PC-3 (cell line): ENCODE results near the gene GDA. TPM values are rescaled to one million over a fixed set of nuclear protein-coding genes. Genes with fewer than 3 reads are reported as not detected.

Source experiments
- ATAC-seq: fragments of 200-7000 bp; cut with Tn5 transposase; 2 replicates; pipeline ENCODE4 v1.9.1; 2020; ENCODE audit warnings: mild to moderate bottlenecking, moderate library complexity
- BruUV-seq: library from RNA; stranded (reverse); fragments of 400-500 nt; replicated peaks from 2 replicates; lab custom pipeline; 2021; lab: Mats Ljungman, UMichigan
- CTCF ChIA-PET: fragments of 300-600 bp; sonication (Branson Sonifier 250); formaldehyde crosslinking; loops from one replicate; lab custom pipeline; 2022; ENCODE audit warnings: antibody characterized with exemption; lab: Charles Lee
- POLR2A ChIA-PET: fragments of 300-600 bp; sonication (Branson Sonifier 250); formaldehyde crosslinking; loops from one replicate; lab custom pipeline; 2022; ENCODE audit warnings: antibody characterized with exemption; ENCODE audit not compliant: unreplicated experiment; lab: Charles Lee
- DNase-seq: peaks from one replicate; pipeline ENCODE4 v3.0.0-alpha.2; 2015
- H2AFZ ChIP-seq: fragments of 300-600 bp; sonication (generic); 2 replicates; pipeline ENCODE4 v1.6.0; 2016; ENCODE audit warnings: antibody characterized with exemption, low read length
- H3F3A ChIP-seq: fragments of 300-600 bp; sonication (generic); one replicate; pipeline ENCODE4 v1.6.0; 2017; ENCODE audit warnings: antibody characterized with exemption, low read length, control low read depth, mild to moderate bottlenecking; ENCODE audit not compliant: unreplicated experiment
- H3K27ac ChIP-seq: fragments of 300-600 bp; sonication (generic); 2 replicates; pipeline ENCODE4 v1.5.1; 2016; ENCODE audit warnings: mild to moderate bottlenecking, low read length
- H3K27me3 ChIP-seq: fragments of 300-600 bp; sonication (generic); 2 replicates; pipeline ENCODE4 v1.6.1; 2016; ENCODE audit warnings: low read length, mixed read lengths
- H3K36me3 ChIP-seq: fragments of 300-600 bp; sonication (generic); 2 replicates; pipeline ENCODE4 v1.6.1; 2016; ENCODE audit warnings: low read depth, mixed run types, low read length, mixed read lengths
- H3K4me1 ChIP-seq: fragments of 300-600 bp; sonication (generic); 2 replicates; pipeline ENCODE4 v1.5.1; 2016; ENCODE audit warnings: low read length; ENCODE audit not compliant: insufficient read depth
- H3K4me2 ChIP-seq: fragments of 300-600 bp; sonication (generic); 2 replicates; pipeline ENCODE4 v1.6.0; 2016; ENCODE audit warnings: low read length
- H3K4me3 ChIP-seq: fragments of 300-600 bp; sonication (generic); 2 replicates; pipeline ENCODE4 v1.5.1; 2016; ENCODE audit warnings: mild to moderate bottlenecking, low read length, mixed read lengths
- H3K79me2 ChIP-seq: fragments of 300-600 bp; sonication (generic); 2 replicates; pipeline ENCODE4 v1.6.1; 2017; ENCODE audit warnings: low read length, mixed read lengths
- H3K9ac ChIP-seq: fragments of 300-600 bp; sonication (generic); 2 replicates; pipeline ENCODE4 v1.6.0; 2016; ENCODE audit warnings: mild to moderate bottlenecking, low read length
- H3K9me2 ChIP-seq: fragments of 300-600 bp; sonication (generic); replicated peaks from 2 replicates; pipeline ENCODE4 v1.6.1; 2016; ENCODE audit warnings: mixed run types, low read length, mixed read lengths
- H3K9me3 ChIP-seq: fragments of 300-600 bp; sonication (generic); 2 replicates; pipeline ENCODE4 v1.6.1; 2016; ENCODE audit warnings: low read length, mixed read lengths
- H4K20me1 ChIP-seq: fragments of 300-600 bp; sonication (generic); 2 replicates; pipeline ENCODE4 v1.6.1; 2016; ENCODE audit warnings: low read length, mixed read lengths
- EZH2 ChIP-seq: fragments of 300-600 bp; sonication (generic); IDR thresholded peaks from one replicate; pipeline ENCODE4 v1.6.1; 2017; ENCODE audit warnings: antibody characterized with exemption, mild to moderate bottlenecking, low read length; ENCODE audit not compliant: unreplicated experiment
- EZH2phosphoT487 ChIP-seq: fragments of 300-600 bp; sonication (generic); IDR thresholded peaks from 2 replicates; pipeline ENCODE4 v1.6.1; 2018; ENCODE audit warnings: mild to moderate bottlenecking, antibody characterized with exemption, low read length, borderline replicate concordance
- intact Hi-C: fragments of 100-400 bp; cut with micrococcal nuclease; formaldehyde crosslinking; loops from 2 replicates; pipeline ENCODE4 v1.9.0; 2023
- total RNA-seq: library from RNA; depleted of rRNA; stranded (reverse); fragments of >200 nt; gene quantifications from 2 replicates; pipeline ENCODE4 v1.2.3, GENCODE V29; 2014
- TF ChIP-seq, protein P1 (sequence below): fragments of 300-600 bp; sonication (generic); conservative IDR thresholded peaks from 2 replicates; pipeline ENCODE4 v1.5.1; 2017; ENCODE audit warnings: antibody characterized with exemption, low read depth, mild to moderate bottlenecking, low read length

The GDA gene
- total RNA-seq, 1 experiment from 2014 or later, result not detected

DNA sequence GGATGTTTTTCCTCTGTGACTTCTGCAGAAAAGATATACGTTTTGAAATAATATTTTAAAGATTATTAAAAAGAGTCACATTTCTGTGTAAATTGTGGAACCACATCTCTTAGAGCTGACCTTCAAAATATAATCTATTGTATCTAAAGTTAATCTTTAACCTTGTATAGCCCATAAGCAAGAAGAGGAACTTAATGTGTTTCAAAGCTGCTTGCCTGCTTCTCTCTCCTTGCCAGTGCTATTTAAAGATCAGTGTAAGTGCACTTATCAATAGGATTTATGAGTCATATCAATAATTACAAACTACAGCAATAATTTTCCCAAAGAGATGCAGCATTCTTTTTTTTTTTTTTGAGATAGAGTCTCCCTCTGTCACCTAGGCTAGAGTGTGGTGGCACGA, 29.4 kb upstream of the GDA start:
- Histone ChIP-seq H3K4me1 (no peaks in the 10 kb centered on the region), H3K79me2 (no peaks in the 10 kb centered on the region), H3K27me3 (peaks cover 11% of the 10 kb centered on the region; the same call in 1 of the 2 replicates), H2AFZ (no peak overlapping the region), H3K4me3 (no peak overlapping the region), H3K4me2 (no peak overlapping the region), H3K27ac (no peak overlapping the region), H3K9ac (no peak overlapping the region), H3K36me3 (no peaks in the 10 kb centered on the region), H3K9me2 (no peaks in the 10 kb centered on the region), H3K9me3 (no peaks in the 10 kb centered on the region), H4K20me1 (no peaks in the 10 kb centered on the region), H3F3A (no peaks in the 10 kb centered on the region)
- intact Hi-C loops, result no loop called here
- CTCF ChIA-PET, result no interaction called here
- POLR2A ChIA-PET, result no interaction called here
- no peak for DNase-seq
- ATAC-seq, result no peak
- BruUV-seq, result no TSS peak
- no peak for TF ChIP-seq EZH2phosphoT487
- TF ChIP-seq, protein P1, sequence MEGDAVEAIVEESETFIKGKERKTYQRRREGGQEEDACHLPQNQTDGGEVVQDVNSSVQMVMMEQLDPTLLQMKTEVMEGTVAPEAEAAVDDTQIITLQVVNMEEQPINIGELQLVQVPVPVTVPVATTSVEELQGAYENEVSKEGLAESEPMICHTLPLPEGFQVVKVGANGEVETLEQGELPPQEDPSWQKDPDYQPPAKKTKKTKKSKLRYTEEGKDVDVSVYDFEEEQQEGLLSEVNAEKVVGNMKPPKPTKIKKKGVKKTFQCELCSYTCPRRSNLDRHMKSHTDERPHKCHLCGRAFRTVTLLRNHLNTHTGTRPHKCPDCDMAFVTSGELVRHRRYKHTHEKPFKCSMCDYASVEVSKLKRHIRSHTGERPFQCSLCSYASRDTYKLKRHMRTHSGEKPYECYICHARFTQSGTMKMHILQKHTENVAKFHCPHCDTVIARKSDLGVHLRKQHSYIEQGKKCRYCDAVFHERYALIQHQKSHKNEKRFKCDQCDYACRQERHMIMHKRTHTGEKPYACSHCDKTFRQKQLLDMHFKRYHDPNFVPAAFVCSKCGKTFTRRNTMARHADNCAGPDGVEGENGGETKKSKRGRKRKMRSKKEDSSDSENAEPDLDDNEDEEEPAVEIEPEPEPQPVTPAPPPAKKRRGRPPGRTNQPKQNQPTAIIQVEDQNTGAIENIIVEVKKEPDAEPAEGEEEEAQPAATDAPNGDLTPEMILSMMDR, result no peak
- no peak for TF ChIP-seq EZH2

DNA sequence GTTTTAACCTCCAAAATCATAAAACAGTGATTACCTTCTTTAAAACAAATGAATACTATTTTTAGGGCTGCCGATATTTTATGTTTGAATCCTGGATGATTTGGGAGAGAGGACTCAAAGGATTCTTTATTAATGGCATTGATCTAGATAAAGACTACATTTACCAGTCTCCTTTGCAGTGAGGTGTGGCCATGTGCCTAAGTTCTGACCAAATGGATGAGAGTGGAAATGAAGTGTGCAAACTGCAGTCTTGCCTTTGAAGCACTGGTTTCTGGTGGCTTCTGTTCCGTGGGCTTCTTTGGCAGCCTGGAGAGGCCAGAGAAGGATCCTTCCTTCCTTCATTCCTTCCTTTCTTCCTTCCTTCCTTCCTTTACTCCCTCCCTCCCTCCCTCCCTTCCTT, 24.3 kb upstream of the GDA start:
- DNase-seq, result no peak
- TF ChIP-seq, protein P1, result no peak
- TF ChIP-seq EZH2phosphoT487, result no peak
- TF ChIP-seq EZH2, result no peak
- ATAC-seq, result no peak
- no peaks in the 10 kb centered on the region for H3K9me2 ChIP-seq
- H3K4me1 ChIP-seq, result no peaks in the 10 kb centered on the region
- no peak overlapping the region for H3K4me3 ChIP-seq
- no peaks in the 10 kb centered on the region for H3K79me2 ChIP-seq
- no peak overlapping the region for H3K27ac ChIP-seq
- H3K27me3 ChIP-seq, result peaks cover 11% of the 10 kb centered on the region; the same call in 1 of the 2 replicates
- no TSS peak for BruUV-seq
- H2AFZ ChIP-seq, result no peak overlapping the region
- CTCF ChIA-PET, result no interaction called here
- H3K4me2 ChIP-seq, result no peak overlapping the region
- H4K20me1 ChIP-seq, result no peaks in the 10 kb centered on the region
- H3K9ac ChIP-seq, result no peak overlapping the region
- no peaks in the 10 kb centered on the region for H3F3A ChIP-seq
- intact Hi-C loops, result no loop called here
- H3K36me3 ChIP-seq, result no peaks in the 10 kb centered on the region
- H3K9me3 ChIP-seq, result no peaks in the 10 kb centered on the region
- POLR2A ChIA-PET, result no interaction called here

DNA sequence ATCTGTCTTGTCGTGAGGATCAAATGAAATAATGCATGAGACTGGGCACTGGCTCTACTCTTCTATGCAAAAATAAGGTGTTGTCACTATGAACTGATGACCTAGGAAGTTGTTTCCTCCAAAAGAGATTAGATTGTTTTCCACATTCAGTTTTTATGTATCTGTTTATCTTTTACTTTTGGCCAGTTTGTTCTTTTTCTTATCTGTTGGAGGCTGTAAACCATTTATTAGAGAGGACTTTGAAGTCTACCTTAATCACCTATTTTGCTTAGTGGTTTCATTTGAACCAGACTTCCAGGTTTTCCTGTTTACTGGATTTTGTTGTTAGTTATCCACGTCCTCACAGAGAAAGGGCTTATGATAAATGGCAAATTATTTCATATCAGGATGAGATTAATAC, 21.5 kb upstream of the GDA start:
- DNase-seq (no peak), ATAC-seq (no peak)
- TF ChIP-seq, protein P1, result no peak
- TF ChIP-seq EZH2phosphoT487 (no peak), EZH2 (no peak)
- Histone ChIP-seq H2AFZ (no peak overlapping the region), H3K4me3 (no peak overlapping the region), H3K9me2 (no peaks in the 10 kb centered on the region), H3K4me2 (no peak overlapping the region), H3K27ac (no peak overlapping the region), H4K20me1 (no peaks in the 10 kb centered on the region), H3F3A (no peaks in the 10 kb centered on the region), H3K36me3 (no peaks in the 10 kb centered on the region), H3K4me1 (no peaks in the 10 kb centered on the region), H3K79me2 (no peaks in the 10 kb centered on the region), H3K27me3 (no peaks in the 10 kb centered on the region), H3K9me3 (no peaks in the 10 kb centered on the region), H3K9ac (no peak overlapping the region)
- CTCF ChIA-PET, result no interaction called here
- intact Hi-C loops, result no loop called here
- BruUV-seq, result no TSS peak
- POLR2A ChIA-PET, result no interaction called here
